Endothelial cell of umbilical vein (primary cell): ENCODE measurements around the gene DDX54. TPM values are rescaled to one million over a fixed set of nuclear protein-coding genes. Genes with fewer than 3 reads are reported as not detected.

ENCODE experiments used
- BruUV-seq: library from RNA; stranded (reverse); fragments of 400-500 nt; replicated peaks from 2 replicates; lab custom pipeline; 2021; lab: Mats Ljungman, UMichigan
- CTCF ChIA-PET: fragments of 300-600, 350-600 bp; sonication (Branson Sonifier 250); formaldehyde crosslinking; loops from one replicate; lab custom pipeline; 2021; ENCODE audit warnings: antibody characterized with exemption, inconsistent platforms; lab: Charles Lee
- POLR2A ChIA-PET: fragments of 300-600, 350-600 bp; sonication (Branson Sonifier 250); formaldehyde crosslinking; loops from one replicate; lab custom pipeline; 2021; ENCODE audit warnings: antibody characterized with exemption, inconsistent platforms; lab: Charles Lee
- DNase-seq: peaks from one replicate; pipeline ENCODE4 v3.0.0-alpha.2; 2011; ENCODE audit warnings: low read depth, low spot score
- FAIRE-seq: peaks from 2 replicates; lab custom pipeline; 2011; peaks lifted over from hg19 to GRCh38; lab: Jason Lieb, UNC
- H2AFZ ChIP-seq: 2 replicates; pipeline ENCODE4 v1.6.0; 2012; ENCODE audit warnings: low read depth, low read length, control low read depth, inconsistent platforms
- H3K27ac ChIP-seq: 2 replicates; pipeline ENCODE4 v1.5.1; 2011; ENCODE audit warnings: low read depth, mild to moderate bottlenecking, control low read depth, low read length, moderate library complexity; ENCODE audit not compliant: insufficient read depth
- H3K27me3 ChIP-seq, 2 experiments: 2 replicates each; pipeline versions ENCODE4 v1.6.0 to v1.6.1; 2011; ENCODE audit warnings: low read length in 2 of 2, mixed read lengths in 1 of 2; ENCODE audit not compliant: control insufficient read depth in 2 of 2, insufficient read depth in 2 of 2
- H3K36me3 ChIP-seq, 2 experiments: 2 replicates in 1 of 2; 3 replicates in 1 of 2; pipeline ENCODE4 v1.5.1; 2011; ENCODE audit warnings: low read length in 2 of 2, mild to moderate bottlenecking in 1 of 2, moderate library complexity in 1 of 2; ENCODE audit not compliant: control insufficient read depth in 2 of 2, insufficient read depth in 2 of 2; ENCODE audit errors: extremely low read depth in 1 of 2
- H3K4me1 ChIP-seq: 3 replicates; pipeline ENCODE4 v1.5.1; 2011; ENCODE audit warnings: mild to moderate bottlenecking, low read length; ENCODE audit not compliant: control insufficient read depth, insufficient read depth; ENCODE audit errors: extremely low read depth
- H3K4me2 ChIP-seq: 2 replicates; pipeline ENCODE4 v1.6.1; 2011; ENCODE audit warnings: low read length, control low read depth, mixed read lengths; ENCODE audit not compliant: insufficient read depth
- H3K4me3 ChIP-seq, 3 experiments: fragments of 200-600 bp in 1 of 3; sonication (generic), shearing (Covaris generic) in 1 of 3; replicated peaks in 1 of 3; 2 replicates each; pipeline ENCODE4 v1.5.1; 2011 to 2016; ENCODE audit warnings: control low read depth in 3 of 3, low read length in 3 of 3, mild to moderate bottlenecking in 2 of 3, inconsistent platforms in 1 of 3, low read depth in 1 of 3, moderate library complexity in 1 of 3; ENCODE audit not compliant: insufficient read depth in 1 of 3
- H3K79me2 ChIP-seq: 2 replicates; pipeline ENCODE4 v1.6.0; 2012; ENCODE audit warnings: low read length, inconsistent platforms; ENCODE audit not compliant: control insufficient read depth, insufficient read depth
- H3K9ac ChIP-seq: replicated peaks from 2 replicates; pipeline ENCODE3; 2011; ENCODE audit warnings: low read length, control low read depth; ENCODE audit not compliant: insufficient read depth; ENCODE audit errors: extremely low read depth
- H3K9me1 ChIP-seq: replicated peaks from 3 replicates; pipeline ENCODE4 v1.6.0; 2011; ENCODE audit warnings: mild to moderate bottlenecking, low read length; ENCODE audit not compliant: control insufficient read depth, insufficient read depth; ENCODE audit errors: extremely low read depth
- H3K9me3 ChIP-seq: replicated peaks from 2 replicates; pipeline ENCODE4 v1.5.1; 2012; ENCODE audit warnings: low read length, inconsistent platforms; ENCODE audit not compliant: control insufficient read depth, insufficient read depth
- H4K20me1 ChIP-seq: replicated peaks from 2 replicates; pipeline ENCODE3; 2011; ENCODE audit warnings: mild to moderate bottlenecking, low read length; ENCODE audit not compliant: control insufficient read depth, insufficient read depth; ENCODE audit errors: extremely low read depth
- FOS ChIP-seq: IDR thresholded peaks from 2 replicates; pipeline ENCODE4 v1.6.1; 2011; ENCODE audit warnings: mild to moderate bottlenecking, low read length, moderate library complexity, borderline replicate concordance; ENCODE audit not compliant: insufficient read depth
- GATA2 ChIP-seq: IDR thresholded peaks from 2 replicates; pipeline ENCODE4 v1.7.0; 2011; ENCODE audit warnings: low read depth, mild to moderate bottlenecking, moderate library complexity, mixed read lengths, low read length; ENCODE audit not compliant: insufficient read length, insufficient read depth
- JUN ChIP-seq: IDR thresholded peaks from 2 replicates; pipeline ENCODE4 v1.6.1; 2011; ENCODE audit warnings: borderline replicate concordance, low read depth; ENCODE audit not compliant: insufficient read length, insufficient read depth
- MYC ChIP-seq: IDR thresholded peaks from one replicate; pipeline ENCODE4 v1.6.1; 2011; ENCODE audit warnings: mild to moderate bottlenecking, low read depth, low read length
- POLR2A ChIP-seq: IDR thresholded peaks from 2 replicates; pipeline ENCODE4 v1.6.1; 2012; ENCODE audit warnings: low read depth, mild to moderate bottlenecking, control low read depth, low read length
- POLR2AphosphoS5 ChIP-seq: IDR thresholded peaks from 2 replicates; pipeline ENCODE4 v1.6.1; 2012; ENCODE audit warnings: low read depth, mild to moderate bottlenecking, control low read depth, low read length, moderate library complexity; ENCODE audit not compliant: insufficient read depth
- dilution Hi-C: fragments of 300-500 bp; cut with MboI; formaldehyde crosslinking; loops from one replicate; pipeline ENCODE4 v1.15.0; 2019; ENCODE audit warnings: low sequenced_read_pairs; ENCODE audit not compliant: extremely low pct_ligation_motif_present
- intact Hi-C: fragments of 100-400 bp; cut with micrococcal nuclease; formaldehyde crosslinking; loops from one replicate; pipeline ENCODE4 v1.10.0; 2022
- polyA plus RNA-seq, 4 experiments: library from polyadenylated mRNA; depleted of rRNA in 3 of 4; stranded (reverse) in 3 of 4; unstranded in 1 of 4; fragments of >200 nt; gene quantifications; 2 replicates each; pipeline versions ENCODE4 v1.2.1 to v1.2.3, GENCODE V29; 2011 to 2012; ENCODE audit warnings: missing spikeins in 1 of 4
- total RNA-seq: library from RNA; stranded (reverse); gene quantifications from 2 replicates; pipeline ENCODE4 v1.2.3, GENCODE V29; 2021
- TF ChIP-seq, protein P1 (sequence below): IDR thresholded peaks from 2 replicates; pipeline ENCODE4 v1.6.1; 2011; ENCODE audit not compliant: insufficient read depth, insufficient read length
- TF ChIP-seq, protein P2 (sequence below), 2 donors: IDR thresholded peaks; 1 replicate in 1 of 2; 2 replicates in 1 of 2; pipeline ENCODE4 v1.5.1; 2011; ENCODE audit warnings: low read length in 2 of 2, mild to moderate bottlenecking in 2 of 2, moderate library complexity in 2 of 2, control low read depth in 1 of 2, inconsistent platforms in 1 of 2, low read depth in 1 of 2; ENCODE audit not compliant: insufficient read depth in 1 of 2; ENCODE audit errors: extremely low read depth in 1 of 2

The DDX54 gene
- total and polyA plus RNA-seq, 2 donors (not counting 3 experiments of a cell fraction or from before 2014, with no cell fraction given), result 54.1 to 90.0 TPM

DNA sequence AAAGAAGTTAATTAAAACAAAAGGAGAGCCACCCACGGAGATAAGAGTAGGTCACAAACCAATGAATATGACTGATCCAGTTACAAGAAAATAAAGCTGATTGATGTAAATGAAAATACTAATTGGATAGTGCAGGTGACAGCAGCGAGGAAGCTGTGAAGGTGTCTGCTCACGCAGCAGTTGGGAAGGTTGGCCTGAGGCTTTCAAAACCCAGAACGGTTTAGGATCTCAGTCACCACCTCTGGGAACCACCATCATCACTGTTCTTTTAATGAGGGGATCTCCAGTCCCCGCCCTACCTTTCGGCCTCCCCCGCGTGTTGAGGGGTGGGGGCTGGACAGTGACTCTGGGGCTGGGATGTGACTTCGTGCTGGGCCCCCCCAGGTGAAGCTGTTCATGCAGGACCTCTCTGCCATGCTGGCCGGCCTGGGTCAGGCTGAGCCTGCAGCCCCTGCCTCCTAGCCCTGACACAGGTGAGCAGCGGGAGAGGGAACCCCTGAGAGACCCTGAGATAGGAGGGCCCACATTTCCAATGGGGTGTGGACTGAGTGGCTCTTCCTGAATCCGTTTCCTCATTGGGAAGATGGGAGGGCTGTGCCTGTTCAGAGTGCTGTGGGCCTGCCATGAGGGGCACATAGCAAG, 27.9 kb downstream of the DDX54 start:
- intact Hi-C loops, result no loop called here

DNA sequence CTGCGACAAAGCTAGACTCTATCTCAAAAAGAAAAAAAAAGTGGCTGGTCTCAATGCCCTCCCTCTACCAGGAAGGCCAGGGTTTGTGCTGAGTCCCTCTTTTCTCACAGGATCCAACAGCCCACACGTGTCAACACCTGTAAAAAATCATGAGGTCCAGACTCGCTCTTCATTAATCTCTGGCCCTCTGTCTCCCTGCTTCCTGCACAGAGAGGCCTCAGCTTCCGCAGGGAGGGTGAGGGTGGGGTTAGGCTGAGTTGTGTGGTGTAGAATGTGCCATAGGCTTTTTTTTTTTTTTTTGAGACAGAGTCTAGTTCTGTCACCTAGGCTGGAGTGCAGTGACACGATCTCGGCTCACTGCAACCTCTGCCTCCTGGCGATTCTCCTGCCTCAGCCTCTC, 29.6 kb downstream of the DDX54 start:
- dilution Hi-C loops, result no loop called here
- ChIA-PET CTCF (interaction anchor here (0.7 to 5.9 kb wide), 4 partner anchors 9 to 1164 kb away, joined by 3 to 114 read pairs (median 19); no protein-coding TSS in a partner anchor), POLR2A (no interaction called here)
- no peak for DNase-seq
- Histone ChIP-seq H3K36me3 (peaks cover 7 to 21% of the 10 kb centered on the region in 2 experiments), H3K4me3 (no peak overlapping the region), H3K4me1 (no peaks in the 10 kb centered on the region), H3K9ac (no peak overlapping the region), H3K9me1 (no peaks in the 10 kb centered on the region), H3K9me3 (no peaks in the 10 kb centered on the region), H3K79me2 (no peaks in the 10 kb centered on the region), H4K20me1 (no peaks in the 10 kb centered on the region), H3K27ac (no peak overlapping the region), H3K27me3 (peaks cover 18 to 20% of the 10 kb centered on the region in 2 experiments), H2AFZ (no peak overlapping the region), H3K4me2 (no peak overlapping the region)
- no peak for FAIRE-seq
- TF ChIP-seq FOS (no peak), POLR2AphosphoS5 (no peak), JUN (no peak), GATA2 (no peak), MYC (no peak), POLR2A (no peak)
- TF ChIP-seq, protein P1, sequence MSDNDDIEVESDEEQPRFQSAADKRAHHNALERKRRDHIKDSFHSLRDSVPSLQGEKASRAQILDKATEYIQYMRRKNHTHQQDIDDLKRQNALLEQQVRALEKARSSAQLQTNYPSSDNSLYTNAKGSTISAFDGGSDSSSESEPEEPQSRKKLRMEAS, result no peak
- TF ChIP-seq, protein P2, sequence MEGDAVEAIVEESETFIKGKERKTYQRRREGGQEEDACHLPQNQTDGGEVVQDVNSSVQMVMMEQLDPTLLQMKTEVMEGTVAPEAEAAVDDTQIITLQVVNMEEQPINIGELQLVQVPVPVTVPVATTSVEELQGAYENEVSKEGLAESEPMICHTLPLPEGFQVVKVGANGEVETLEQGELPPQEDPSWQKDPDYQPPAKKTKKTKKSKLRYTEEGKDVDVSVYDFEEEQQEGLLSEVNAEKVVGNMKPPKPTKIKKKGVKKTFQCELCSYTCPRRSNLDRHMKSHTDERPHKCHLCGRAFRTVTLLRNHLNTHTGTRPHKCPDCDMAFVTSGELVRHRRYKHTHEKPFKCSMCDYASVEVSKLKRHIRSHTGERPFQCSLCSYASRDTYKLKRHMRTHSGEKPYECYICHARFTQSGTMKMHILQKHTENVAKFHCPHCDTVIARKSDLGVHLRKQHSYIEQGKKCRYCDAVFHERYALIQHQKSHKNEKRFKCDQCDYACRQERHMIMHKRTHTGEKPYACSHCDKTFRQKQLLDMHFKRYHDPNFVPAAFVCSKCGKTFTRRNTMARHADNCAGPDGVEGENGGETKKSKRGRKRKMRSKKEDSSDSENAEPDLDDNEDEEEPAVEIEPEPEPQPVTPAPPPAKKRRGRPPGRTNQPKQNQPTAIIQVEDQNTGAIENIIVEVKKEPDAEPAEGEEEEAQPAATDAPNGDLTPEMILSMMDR (IDR thresholded peaks at IDR 0.05; ENCODE audit: extremely low read depth in 1 of 2, insufficient read depth in 1 of 2, low read depth in 1 of 2, low read length in 2 of 2), result no peak
- intact Hi-C loops, result no loop called here
- no TSS peak for BruUV-seq

More for the DNA sequence above, 27.9 kb downstream of the DDX54 start:
- no TSS peak for BruUV-seq
- Histone ChIP-seq H3K9me1 (no peaks in the 10 kb centered on the region), H4K20me1 (no peaks in the 10 kb centered on the region), H3K9ac (no peak overlapping the region), H3K36me3 (peaks cover 7 to 29% of the 10 kb centered on the region in 2 experiments), H3K27me3 (peaks cover 8 to 13% of the 10 kb centered on the region in 2 experiments), H3K79me2 (no peaks in the 10 kb centered on the region), H3K4me2 (no peak overlapping the region), H2AFZ (no peak overlapping the region), H3K4me1 (no peaks in the 10 kb centered on the region), H3K9me3 (no peaks in the 10 kb centered on the region), H3K27ac (no peak overlapping the region), H3K4me3 (no peak overlapping the region)
- dilution Hi-C loops, result no loop called here
- no peak for DNase-seq
- CTCF ChIA-PET, result interaction anchor here (2.1 kb wide), 1 partner anchor 164 kb away, joined by 6 read pairs; no protein-coding TSS in a partner anchor
- POLR2A ChIA-PET, result interaction anchor here (0.6 kb wide), 1 partner anchor 153 kb away, joined by 3 read pairs; no protein-coding TSS in a partner anchor
- no peak for FAIRE-seq
- no peak for TF ChIP-seq MYC
- no peak for TF ChIP-seq FOS
